HG03045 (cell line): ENCODE measurements around the gene SV2B.

Source experiments
- ATAC-seq: cut with Tn5 transposase; IDR thresholded peaks from one replicate; pipeline ENCODE4 v1.9.1; 2021; ENCODE audit warnings: mild to moderate bottlenecking, moderate library complexity; ENCODE audit not compliant: unreplicated experiment

The SV2B gene

DNA sequence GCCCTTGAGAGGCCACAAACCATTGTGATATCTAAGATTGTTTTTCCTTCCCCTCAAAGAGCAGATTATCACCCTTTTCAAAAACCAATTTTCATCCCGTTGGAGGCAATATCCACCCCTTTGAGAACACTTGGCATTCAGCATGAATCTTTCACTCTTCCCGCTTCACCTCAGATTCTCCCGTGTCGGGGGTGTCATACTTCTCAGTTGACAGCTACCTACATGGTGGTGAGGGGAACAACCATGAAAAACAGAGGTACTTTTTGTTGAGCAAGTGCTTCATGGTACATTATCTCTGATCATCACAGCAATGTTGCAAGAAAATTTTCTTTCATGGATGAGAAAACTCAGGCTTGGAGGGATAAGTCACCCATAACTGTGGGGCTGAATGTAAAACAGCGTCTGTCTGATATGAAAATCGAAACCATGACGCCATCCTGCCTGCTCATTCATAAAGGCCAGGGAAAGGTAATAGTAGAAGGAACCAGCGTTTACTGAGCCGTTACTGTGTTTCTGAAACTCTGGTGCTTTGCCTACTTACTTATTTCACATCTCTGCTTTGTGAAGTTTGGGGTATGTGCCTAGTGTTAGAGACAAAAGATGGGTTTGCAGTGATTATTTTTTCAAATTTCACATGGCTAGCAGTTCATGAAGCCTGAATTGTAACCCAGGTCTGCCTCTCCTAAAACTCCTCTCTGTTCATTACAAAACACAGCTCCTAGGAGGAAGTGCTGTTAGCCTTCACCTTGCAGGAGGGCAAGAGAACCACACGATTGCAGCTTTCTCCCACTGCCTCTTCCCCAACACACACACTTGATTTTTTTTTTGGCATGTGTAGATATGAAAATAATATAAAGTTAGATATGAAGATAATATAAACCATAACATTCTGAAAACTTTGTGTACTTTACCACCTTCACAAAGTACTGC is 35.4 kb downstream of the SV2B start:
- ATAC-seq: peak; percentile 77

DNA sequence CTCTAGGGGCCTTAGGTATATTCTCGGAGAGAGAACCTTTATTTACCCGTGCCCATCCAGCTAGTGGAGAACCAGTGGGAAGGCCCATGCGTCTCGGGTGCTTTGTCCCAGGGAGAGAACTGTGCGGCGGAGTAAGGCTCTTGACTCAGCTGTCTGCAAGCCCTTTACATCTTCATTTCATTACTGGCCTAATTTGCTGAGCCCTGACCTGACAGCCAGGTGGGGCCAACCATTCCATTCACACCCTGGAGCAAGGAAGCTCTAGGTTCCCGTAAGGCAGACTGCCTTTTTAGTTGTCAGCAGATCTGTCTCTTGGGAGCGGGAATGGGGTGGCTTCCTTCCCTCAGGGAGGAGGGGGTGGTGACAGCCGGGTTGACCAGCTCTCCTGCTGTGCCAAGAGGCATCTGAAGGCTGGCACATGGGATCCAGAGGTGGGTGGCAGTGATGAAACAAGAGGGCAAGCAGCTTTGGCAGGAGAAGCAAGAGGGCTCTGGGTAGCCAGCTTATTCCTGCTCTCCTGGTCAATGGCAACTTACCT is 36.4 kb downstream of the SV2B start:
- no peak for ATAC-seq

DNA sequence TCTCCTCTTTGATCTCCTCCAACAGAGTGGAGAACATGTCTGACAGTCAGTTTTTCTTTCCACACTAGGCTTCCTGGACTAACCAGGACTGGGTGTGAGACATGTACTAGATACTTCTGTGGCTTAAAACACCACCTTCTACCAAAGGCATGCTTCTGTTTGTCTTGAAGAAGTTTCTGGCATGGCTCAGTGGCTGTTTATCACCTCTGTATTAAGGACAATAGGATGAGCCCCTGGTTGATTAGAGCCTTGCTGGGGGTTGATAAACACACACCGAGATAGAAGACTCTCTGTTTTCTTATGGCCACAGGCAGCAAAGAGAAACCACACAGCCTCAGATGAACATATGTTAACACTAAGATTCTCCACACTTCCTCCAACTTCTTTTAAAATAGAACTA is 40.5 kb downstream of the SV2B start:
- no peak for ATAC-seq

DNA sequence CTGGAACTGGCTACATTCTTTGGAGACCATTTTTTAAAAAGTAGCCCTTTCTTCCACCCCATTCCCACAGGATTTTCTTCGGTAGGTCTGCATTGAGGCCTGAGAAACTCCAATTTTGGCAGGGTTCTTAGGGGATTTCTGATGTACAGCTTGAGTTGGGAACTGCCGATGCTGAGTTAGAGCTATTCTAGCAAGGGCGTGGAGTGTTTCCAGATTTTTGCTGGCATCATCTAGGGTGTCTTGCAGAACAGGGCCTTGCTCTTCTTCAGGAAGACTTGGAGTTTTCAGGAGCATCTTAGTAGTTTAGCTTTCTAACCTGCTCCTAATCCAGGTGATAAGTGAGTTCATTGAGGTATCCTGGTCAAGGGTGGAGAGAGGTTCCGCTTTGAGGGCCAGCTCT is 41.0 kb downstream of the SV2B start:
- ATAC-seq: no peak

DNA sequence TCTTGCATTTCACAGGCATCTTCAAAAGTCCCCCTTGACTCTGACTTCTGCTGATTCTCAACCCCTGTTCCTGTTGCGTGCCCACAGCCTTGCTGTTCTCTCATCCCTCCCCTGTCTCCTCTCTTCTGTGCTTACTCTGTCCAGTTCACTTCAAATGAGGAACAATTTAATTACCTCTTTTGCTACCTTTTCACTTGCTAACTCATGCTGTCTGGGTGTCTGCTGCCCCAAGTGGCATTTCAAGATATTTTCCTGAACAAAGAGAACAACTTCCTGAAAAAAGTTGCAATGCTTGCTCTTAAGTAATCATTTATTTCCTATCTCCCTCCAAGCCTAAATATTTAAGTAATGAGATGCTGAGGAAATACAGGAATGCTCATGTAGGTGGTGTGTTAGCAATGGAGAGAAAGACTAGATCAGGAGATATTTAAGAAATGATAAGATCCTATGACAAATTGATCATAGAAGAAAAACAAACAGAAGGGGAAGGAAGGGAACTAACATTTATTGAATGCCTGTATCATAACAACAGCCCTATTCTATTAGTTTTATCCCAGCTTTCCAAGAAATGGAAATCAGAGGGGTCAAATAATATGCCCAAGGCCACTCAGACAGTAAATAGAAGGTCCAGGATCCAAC is 42.2 kb downstream of the SV2B start:
- ATAC-seq: no peak

DNA sequence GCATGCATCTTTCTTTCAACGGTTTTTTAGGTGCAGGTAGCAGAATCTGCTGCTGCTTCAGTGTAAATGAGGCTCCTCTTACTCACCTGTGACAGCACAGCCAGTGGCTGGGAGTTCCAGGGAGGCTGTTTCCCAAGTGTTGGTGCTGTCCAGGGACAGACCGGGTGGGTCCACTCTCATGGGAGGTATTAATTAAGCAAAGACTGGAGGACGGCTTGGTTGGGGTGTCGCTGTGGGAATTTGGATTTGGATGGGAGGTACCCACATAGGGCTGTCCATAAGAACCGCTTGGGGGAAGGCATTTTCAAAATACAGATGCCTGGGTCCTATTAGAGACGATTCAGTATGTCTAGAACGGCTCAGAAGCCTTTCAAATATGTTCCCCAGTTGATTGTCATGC is 42.9 kb downstream of the SV2B start:
- no peak for ATAC-seq

DNA sequence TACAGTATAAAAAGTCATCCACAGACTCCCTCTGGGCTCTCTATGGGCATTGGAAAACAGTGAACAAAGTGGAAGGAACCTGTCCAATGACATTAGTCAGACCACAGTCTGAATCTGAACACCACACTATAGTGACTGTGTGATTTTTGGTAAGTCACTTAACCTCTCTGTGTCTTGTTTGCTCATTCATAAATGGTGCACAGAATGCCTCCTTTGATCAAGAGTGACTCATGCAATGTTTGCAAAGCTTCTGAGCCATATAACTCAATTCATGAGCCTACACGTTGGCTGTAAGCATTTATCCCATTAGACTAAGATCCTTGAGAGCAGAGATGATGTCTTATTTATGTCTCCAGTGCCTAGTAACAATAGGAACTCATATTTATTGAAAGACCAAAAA is 46.7 kb downstream of the SV2B start:
- no peak for ATAC-seq

DNA sequence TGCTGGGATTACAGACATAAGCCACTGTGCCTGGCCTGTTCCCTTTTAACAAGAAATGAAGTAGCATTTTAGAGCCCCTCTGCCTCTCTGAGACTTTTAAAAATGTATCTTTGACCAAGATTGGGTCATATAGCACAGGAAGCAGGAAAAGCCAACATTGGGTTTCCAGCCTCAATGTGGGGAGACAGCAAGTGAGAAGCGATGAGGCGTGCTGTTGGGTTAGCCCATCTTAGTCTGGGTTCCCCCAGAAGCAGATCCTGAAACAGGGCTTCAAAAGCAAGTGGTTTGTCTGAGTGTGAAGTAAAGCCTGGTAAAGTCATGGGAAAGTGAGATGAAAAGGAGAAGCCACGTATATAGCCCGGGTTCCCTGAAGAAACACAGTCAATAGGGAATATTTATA is 48.2 kb downstream of the SV2B start:
- no peak for ATAC-seq

DNA sequence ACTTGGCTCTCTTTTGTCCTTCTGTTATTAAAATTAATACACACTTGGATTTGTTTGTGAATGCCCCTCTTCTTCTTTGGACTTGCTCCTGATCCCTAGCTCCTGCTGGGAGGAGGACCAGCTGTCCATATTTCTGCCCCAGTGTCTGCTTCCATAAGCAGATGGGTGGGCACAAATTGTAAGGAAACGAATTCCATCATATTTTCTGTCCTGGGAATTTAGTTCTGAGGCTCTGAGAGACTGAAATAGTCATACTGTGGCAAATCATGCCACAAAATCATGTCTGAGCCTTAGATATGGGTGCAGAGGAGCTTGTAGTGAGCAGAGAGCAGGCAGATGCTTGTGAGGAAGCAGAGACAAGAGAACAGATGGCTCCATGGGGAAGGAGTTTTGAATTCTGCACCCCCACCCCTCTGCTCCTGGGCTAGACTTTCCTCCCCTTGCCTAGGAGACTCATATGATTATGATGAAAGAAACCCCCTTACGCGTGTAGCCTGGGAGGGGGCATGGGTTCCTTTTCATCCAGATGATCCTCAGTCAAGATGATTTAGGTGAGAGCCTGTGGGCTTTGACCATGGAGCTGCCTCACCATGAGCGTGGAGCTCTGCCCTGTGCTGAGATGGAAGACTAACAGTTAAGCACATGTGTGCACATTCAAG is 50.6 kb downstream of the SV2B start:
- no peak for ATAC-seq

DNA sequence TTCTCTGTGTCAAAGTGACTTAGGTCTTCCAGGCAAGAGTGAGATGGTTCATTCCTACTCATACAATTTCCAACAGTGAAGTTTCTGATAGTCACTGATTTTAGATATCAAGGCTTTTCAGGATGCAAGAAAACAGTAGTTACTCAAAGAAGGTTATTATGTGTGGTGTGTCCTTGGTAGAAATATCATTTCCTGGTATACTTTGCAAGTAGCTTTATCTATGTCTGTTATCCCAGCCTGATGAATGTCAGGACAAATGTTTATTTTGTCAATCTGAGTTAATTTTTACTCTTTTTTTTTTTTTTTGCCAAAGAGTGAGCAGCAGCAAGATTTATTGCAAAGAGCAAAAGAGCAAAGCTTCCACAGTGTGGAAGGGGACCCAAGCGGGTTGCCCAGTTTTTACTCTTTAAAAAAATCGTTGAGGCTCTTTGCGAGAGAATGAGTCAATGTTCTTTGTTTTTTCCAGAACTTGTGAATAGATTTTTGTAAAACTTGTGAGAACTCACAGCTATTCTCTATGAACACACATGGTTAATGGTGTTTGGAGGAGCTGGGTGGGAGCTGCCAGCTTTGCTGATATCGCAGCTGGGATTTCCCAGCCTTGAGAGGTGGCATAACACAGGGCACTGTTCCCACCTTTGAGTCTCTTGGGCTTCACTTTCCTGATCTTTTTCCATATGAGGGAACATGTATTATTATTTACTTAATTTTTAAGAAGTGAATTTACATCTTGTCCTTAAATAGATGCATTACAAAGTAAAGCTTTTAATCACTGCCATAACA is 51.9 kb downstream of the SV2B start:
- ATAC-seq: no peak

DNA sequence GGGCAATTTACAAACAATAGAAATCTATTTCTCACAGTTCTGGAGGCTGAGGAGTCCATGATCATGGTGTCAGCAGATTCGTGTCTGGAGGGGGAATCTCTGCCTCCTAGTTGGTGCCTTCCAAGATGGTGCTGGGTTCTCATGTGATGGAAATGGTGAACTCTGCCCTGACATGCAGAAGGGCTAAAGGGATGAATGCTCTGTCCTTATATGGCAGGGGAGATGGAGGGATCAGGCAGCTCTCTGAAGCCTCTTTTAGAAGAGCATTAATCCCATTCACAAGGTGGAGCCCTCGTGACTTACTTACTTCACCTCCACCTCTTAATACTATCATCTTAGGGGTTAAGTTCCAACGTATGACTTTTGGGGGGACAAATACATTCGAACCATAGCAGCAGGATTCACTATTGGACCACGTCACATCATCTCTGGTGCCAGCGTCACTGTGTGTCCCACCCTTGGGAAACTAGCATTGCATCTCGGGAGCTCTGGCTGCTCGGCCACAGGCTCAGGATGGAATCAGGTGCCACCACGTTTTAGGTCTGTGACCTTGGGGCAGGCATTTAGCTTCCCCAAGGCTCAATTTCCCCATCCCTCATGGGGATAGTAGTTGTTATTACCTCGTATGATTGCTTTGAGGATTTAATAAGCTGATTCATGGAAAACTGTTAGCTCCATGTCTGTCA is 53.0 kb downstream of the SV2B start:
- ATAC-seq: no peak

DNA sequence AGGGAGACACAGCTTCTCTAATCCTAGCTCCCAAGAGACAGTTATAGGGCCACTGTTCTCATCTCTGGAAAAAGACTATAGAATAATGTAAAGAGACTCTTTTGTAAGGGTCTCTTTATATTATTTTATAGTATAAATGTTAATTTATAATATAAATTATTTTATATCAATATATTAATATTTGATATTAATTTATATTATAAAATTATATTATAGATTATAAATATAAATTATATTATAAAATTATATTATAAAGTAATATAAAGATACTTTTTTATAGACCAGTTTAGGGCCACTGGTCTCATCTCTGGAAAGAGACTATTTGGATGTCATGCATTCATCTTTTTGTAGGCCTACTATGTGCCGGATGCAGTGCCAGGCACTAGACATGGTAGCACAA is 53.9 kb downstream of the SV2B start:
- no peak for ATAC-seq

DNA sequence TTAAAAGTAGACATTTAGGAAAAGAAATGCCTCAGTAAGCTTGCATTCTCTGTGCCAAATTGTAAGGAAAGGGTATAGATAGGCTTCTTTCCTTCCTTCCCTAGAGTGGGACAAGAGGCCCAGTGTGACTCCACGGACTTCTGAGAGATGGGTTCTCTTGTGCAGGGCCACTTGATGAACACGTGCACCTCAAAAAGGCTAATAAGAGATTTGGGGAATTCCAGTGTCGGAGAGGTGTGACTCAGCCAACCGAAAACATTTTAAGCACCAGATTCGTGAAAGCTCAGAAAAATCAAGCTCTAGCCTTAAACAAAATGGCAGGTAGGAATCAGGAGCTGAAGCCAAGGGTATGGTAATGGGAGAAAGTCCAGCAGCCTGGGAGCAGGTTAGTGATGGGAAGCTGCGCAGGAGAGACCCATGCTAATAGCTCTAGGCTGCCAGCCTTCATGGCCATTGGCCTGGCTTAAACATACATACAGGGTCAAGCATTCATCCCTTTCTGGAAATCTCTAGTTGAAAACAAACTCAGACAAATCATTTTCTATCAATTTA is 56.2 kb downstream of the SV2B start:
- ATAC-seq: no peak

DNA sequence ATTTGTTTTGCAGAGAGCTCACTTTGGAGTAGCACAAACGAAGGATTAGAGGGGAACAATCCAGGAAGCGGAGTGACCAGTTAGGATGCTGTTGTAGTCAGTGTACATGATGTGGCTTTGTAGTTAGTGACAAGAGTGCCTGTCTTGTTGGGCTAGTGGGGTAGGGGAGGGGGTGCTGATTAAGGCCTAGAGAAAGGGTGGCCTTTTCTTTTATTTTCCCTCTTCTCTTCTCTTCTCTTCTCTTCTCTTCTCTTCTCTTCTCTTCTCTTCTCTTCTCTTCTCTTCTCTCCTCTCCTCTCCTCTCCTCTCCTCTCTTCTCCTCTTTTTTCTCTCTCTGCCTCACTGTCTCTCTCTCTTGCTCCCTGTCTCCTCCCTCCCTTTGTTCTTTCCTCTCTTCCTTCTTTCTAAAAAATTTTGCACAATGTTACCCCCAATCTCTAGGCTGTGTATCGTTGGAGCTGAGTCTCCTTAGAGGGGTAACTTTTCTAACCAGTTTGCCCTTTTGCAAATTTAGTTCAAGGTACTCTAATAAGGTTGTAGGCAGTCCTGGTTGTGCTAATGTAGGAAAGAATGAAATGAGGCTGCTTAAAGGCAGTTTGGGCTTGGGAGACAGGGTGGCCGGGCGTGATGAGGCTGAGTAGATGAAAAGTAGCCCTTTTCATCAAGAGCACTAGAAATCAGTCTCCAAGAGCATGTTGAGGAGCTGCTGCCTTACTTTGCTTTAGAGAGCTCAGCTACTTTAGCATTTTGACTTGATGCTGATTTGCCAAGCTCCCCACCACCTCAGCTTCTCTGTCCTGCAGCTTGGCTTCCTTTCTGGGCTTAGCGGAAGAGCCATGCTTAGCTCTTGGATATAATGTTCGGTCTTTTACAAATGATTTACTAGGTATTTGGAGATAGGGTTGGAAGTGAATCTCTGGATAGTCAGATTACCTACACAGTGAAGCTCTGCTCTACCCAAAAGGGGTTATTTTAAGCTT is 58.6 kb downstream of the SV2B start:
- no peak for ATAC-seq

DNA sequence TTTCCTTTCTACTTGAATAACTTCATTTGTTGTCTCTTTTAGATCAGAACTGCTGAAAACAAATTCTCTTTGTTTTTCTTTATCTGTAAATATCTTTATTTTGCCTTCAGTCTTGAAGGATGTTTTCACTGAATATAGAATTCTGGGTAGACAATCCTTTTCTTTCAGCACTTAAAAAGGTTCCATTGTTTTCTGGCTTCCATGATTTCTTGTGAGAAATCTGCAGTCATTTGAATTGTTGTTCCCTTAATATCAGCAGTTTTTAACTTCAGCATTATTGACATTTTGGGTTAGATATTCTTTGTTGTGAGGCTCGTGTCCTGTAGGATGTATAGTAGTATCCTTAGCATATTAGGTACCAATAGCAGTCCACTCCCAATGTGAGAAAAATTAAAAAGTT is 65.8 kb downstream of the SV2B start:
- no peak for ATAC-seq

DNA sequence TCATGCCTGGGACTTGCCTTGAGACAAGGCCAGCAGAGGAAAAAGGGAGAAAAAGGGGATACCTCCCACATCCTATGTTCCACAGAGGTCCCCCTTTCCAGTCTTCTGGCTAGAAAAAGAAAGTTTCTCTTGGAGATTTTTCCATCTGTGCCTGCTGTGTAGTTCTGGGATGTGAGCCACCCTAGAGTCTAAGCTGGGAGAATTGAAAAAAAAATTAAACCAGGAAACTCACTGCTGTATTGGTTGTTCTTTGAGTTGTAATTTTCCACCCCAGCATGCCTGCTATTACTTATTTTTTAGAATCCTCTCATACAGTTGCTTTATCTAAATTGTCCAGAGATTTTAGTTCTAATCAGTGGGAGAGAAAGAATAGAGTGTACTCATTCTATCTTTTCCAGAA is 68.4 kb downstream of the SV2B start:
- ATAC-seq: no peak

DNA sequence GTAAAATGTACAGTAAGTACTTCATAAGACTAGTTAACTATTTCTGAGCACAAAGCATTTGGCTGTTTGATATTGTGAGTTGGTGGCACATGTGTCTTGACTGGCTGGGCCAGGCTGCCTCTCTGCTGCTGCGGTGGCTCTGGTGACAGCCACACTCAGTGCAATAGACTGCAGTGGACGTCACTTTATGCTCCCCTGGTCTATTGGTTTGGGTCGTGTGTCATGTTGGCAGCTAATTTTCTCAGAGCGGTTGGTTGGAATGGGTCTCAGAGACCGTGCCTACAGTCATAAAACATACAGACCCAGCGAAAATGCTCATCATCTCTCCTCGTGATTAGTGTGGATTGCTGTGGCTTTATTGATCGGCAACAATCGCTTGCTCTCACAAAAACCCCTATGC is 71.3 kb downstream of the SV2B start:
- no peak for ATAC-seq

DNA sequence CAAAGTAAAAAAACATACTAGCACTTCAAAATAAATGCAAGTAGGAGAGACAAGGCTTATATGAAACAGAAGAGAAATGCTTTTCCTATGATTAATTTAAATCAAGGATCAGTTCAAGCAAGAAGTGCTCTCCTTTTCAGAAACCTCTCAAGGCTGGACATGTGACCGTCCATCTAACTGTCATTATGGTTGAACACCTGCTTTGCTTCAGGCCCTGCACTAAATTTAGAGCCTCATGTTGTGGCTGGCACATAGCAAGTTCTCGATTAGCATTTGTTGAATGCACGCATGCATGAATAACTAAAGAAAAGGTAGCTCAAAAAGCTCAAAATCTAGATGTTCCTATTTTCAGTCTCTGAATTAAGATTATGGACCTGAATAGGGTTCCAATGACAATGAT is 82.0 kb downstream of the SV2B start:
- no peak for ATAC-seq

DNA sequence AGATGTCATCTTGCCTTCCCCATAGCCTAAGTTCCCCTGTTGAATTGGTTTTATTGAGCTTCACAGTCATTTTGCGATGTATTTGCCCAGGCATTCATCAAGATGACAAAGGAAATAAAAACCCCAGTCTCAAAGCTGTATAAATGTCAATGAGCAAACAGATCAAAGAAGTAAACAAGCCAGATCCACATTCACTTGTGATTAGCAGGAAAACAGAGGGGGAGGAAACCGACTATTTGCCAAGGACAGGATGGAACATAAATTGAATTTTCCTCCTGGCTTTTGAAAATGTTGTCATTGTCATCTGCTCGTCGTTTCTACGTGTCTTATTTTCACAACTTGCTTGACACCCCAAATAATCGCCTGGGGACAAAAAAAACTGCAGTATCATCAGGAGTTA is 83.5 kb downstream of the SV2B start:
- no peak for ATAC-seq
